ENCODE results near the gene AGAP5. TPM values are rescaled to one million over a fixed set of nuclear protein-coding genes. Genes with fewer than 3 reads are reported as not detected.

AGAP5 gene
- total RNA-seq, 1 experiment from 2014 or later = 13.4 TPM

- H3K27ac ChIP-seq = no peak overlapping the region
- H2AFZ ChIP-seq = no peak overlapping the region
- H3F3A ChIP-seq (ENCODE audit: insufficient read depth, low read depth) = peaks cover 22% of the 10 kb centered on the region
- intact Hi-C loops (cut with micrococcal nuclease; ENCODE audit: unreplicated experiment) = no loop called here
- POLR2A ChIA-PET (ENCODE audit: unreplicated experiment) = interaction anchor here (0.5 to 0.9 kb wide), 3 partner anchors 50 to 215 kb away, joined by 3 to 6 read pairs (median 4); no protein-coding TSS in a partner anchor
- H3K27me3 ChIP-seq (ENCODE audit: insufficient read depth, low read depth) = no peaks in the 10 kb centered on the region
- no TSS peak for BruUV-seq (replicated peaks)
- no peaks in the 10 kb centered on the region for H3K36me3 ChIP-seq (ENCODE audit: low read depth)
- peaks cover 46% of the 10 kb centered on the region for H3K79me2 ChIP-seq (ENCODE audit: low read depth)
- H4K20me1 ChIP-seq (ENCODE audit: insufficient read depth) = no peaks in the 10 kb centered on the region
- TF ChIP-seq EZH2 (IDR thresholded peaks at IDR 0.05; ENCODE audit: low read depth) (no peak), CTCF (conservative IDR thresholded peaks at IDR 0.05) (no peak)
- peaks cover 11% of the 10 kb centered on the region; the same call in 1 of the 2 replicates for H3K4me1 ChIP-seq (replicated peaks; ENCODE audit: insufficient read depth)
- no peaks in the 10 kb centered on the region for H3K9me3 ChIP-seq (ENCODE audit: insufficient read depth, low read depth)
- peak overlapping the region; percentile 80; the same call in 1 of the 2 replicates for H3K4me3 ChIP-seq
- H3K9me2 ChIP-seq (ENCODE audit: insufficient read depth) = no peaks in the 10 kb centered on the region
- peak overlapping the region; percentile 91 for H3K4me2 ChIP-seq
- DNase-seq = no peak
- CTCF ChIA-PET = interaction anchor here (0.6 to 0.9 kb wide), 3 partner anchors 16 to 119 kb away, joined by 3 to 7 read pairs (median 4); no protein-coding TSS in a partner anchor
These were observed 70.6 kb downstream of the AGAP5 start for GRCh38 chr10:73627300-73627699.

- peaks cover 11% of the 10 kb centered on the region; the same call in 1 of the 2 replicates for H3K4me1 ChIP-seq (replicated peaks; ENCODE audit: insufficient read depth)
- H3K4me3 ChIP-seq = peak overlapping the region; percentile 80
- TF ChIP-seq CTCF (conservative IDR thresholded peaks at IDR 0.05) = no peak
- TF ChIP-seq EZH2 (IDR thresholded peaks at IDR 0.05; ENCODE audit: low read depth) = no peak
- H3F3A ChIP-seq (ENCODE audit: insufficient read depth, low read depth) = peaks cover 20% of the 10 kb centered on the region
- CTCF ChIA-PET = interaction anchor here (0.6 to 1.0 kb wide), 3 partner anchors 47 to 133 kb away, joined by 5 to 9 read pairs (median 6); no protein-coding TSS in a partner anchor
- BruUV-seq (replicated peaks) = TSS peak; percentile 75
- H4K20me1 ChIP-seq (ENCODE audit: insufficient read depth) = no peaks in the 10 kb centered on the region
- H3K79me2 ChIP-seq (ENCODE audit: low read depth) = peaks cover 55% of the 10 kb centered on the region
- H3K27ac ChIP-seq = peak overlapping the region; percentile 81
- peak overlapping the region; percentile 91 for H3K4me2 ChIP-seq
- no peaks in the 10 kb centered on the region for H3K36me3 ChIP-seq (ENCODE audit: low read depth)
- peak overlapping the region; percentile 99 for H2AFZ ChIP-seq
- peak; percentile 94 to 97 for DNase-seq
- no peaks in the 10 kb centered on the region for H3K27me3 ChIP-seq (ENCODE audit: insufficient read depth, low read depth)
- H3K9me3 ChIP-seq (ENCODE audit: insufficient read depth, low read depth) = no peaks in the 10 kb centered on the region
- H3K9me2 ChIP-seq (ENCODE audit: insufficient read depth) = no peaks in the 10 kb centered on the region
- intact Hi-C loops (cut with micrococcal nuclease; ENCODE audit: unreplicated experiment) = loop anchor here (1.0 to 2.0 kb wide), 4 partner anchors 25 to 97 kb away; partner anchors contain the start of gene USP54
- POLR2A ChIA-PET (ENCODE audit: unreplicated experiment) = interaction anchor here (0.5 to 1.6 kb wide), 13 partner anchors 24 to 430 kb away, joined by 3 to 28 read pairs (median 5); partner anchors contain the start of genes PPP3CB and USP54
These were observed 71.8 kb downstream of the AGAP5 start for GRCh38 chr10:73625884-73626752.

Measured in PC-9 (cell line).